Fibroblast of pulmonary artery (primary cell): ENCODE results near the gene GNAS-AS1.

Source experiments
- DNase-seq: peaks from one replicate; pipeline ENCODE4 v3.0.0-alpha.2; 2010; ENCODE audit warnings: low read depth
- H3K4me3 ChIP-seq: replicated peaks from 2 replicates; pipeline ENCODE4 v1.5.1; 2011; ENCODE audit warnings: low read depth, mild to moderate bottlenecking, control low read depth, low read length, moderate library complexity
- CTCF ChIP-seq: IDR thresholded peaks from 2 replicates; pipeline ENCODE4 v1.5.1; 2011; ENCODE audit warnings: mild to moderate bottlenecking, control low read depth, low read length, inconsistent platforms; ENCODE audit errors: missing control alignments

The GNAS-AS1 gene

GRCh38 chr20:58774667-58775263 is 75.9 kb downstream of the GNAS-AS1 start:
- H3K4me3 ChIP-seq, result no peak overlapping the region
- no peak for DNase-seq
- no peak for TF ChIP-seq CTCF

GRCh38 chr20:58774214-58774613 is 76.5 kb downstream of the GNAS-AS1 start:
- no peak for TF ChIP-seq CTCF
- no peak overlapping the region for H3K4me3 ChIP-seq
- DNase-seq, result no peak

- no peak for TF ChIP-seq CTCF
- H3K4me3 ChIP-seq, result no peak overlapping the region
- DNase-seq, result no peak
These were observed 77.9 kb downstream of the GNAS-AS1 start for GRCh38 chr20:58772786-58773185.
